Prostate gland (tissue), 2 donors: ENCODE measurements around the gene SMAD2.
"Not testable (repeated sequence)": the region's sequence is repeated elsewhere in the genome, so short reads cannot be mapped to it uniquely, and the experiment has no call there.

Source experiments
- POLR2A ChIP-seq: fragments of 450-650 bp; IDR thresholded peaks from one replicate; pipeline ENCODE4 v1.6.1; 2016; ENCODE audit warnings: antibody characterized with exemption, mild to moderate bottlenecking
- POLR2AphosphoS5 ChIP-seq: sonication (generic); formaldehyde crosslinking; IDR thresholded peaks from one replicate; pipeline ENCODE4 v1.6.1; 2017; ENCODE audit warnings: antibody characterized with exemption
- TF ChIP-seq, protein P1 (sequence below), 4 experiments: fragments of 200-600 bp in 2 of 4; fragments of 450-650 bp in 2 of 4; sonication (generic) in 2 of 4; IDR thresholded peaks; 1 replicate in 3 of 4; 2 replicates in 1 of 4; pipeline ENCODE4 v1.5.1; 2016 to 2019; ENCODE audit warnings: antibody characterized with exemption in 4 of 4, mild to moderate bottlenecking in 2 of 4, moderate library complexity in 2 of 4

DNA sequence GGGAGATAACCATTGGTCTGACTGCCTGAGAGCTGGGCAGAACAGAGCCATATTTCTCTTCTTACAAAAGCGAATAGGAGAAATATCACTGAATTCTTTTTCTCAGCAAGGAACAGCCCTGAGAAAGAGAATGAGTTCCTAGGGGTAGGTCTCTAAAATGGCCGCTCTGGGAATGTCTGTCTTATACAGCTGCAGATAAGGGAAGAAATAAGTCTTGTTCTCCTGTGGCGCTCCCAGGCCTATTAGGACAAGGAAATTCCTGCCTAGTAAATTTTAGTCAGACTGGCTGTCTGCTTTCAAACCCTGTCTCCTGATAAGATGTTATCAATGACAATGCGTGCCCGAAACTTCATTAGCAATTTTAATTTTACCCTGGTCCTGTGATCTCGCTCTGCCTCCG lies 30.5 kb upstream of the SMAD2 start:
- TF ChIP-seq POLR2A, POLR2AphosphoS5: not testable (repeated sequence)
- TF ChIP-seq, protein P1, sequence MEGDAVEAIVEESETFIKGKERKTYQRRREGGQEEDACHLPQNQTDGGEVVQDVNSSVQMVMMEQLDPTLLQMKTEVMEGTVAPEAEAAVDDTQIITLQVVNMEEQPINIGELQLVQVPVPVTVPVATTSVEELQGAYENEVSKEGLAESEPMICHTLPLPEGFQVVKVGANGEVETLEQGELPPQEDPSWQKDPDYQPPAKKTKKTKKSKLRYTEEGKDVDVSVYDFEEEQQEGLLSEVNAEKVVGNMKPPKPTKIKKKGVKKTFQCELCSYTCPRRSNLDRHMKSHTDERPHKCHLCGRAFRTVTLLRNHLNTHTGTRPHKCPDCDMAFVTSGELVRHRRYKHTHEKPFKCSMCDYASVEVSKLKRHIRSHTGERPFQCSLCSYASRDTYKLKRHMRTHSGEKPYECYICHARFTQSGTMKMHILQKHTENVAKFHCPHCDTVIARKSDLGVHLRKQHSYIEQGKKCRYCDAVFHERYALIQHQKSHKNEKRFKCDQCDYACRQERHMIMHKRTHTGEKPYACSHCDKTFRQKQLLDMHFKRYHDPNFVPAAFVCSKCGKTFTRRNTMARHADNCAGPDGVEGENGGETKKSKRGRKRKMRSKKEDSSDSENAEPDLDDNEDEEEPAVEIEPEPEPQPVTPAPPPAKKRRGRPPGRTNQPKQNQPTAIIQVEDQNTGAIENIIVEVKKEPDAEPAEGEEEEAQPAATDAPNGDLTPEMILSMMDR (IDR thresholded peaks at IDR 0.05) = not testable (repeated sequence)
